HG03064 (cell line): ENCODE data around the gene GLRB.
"Not testable (repeated sequence)": the region's sequence is repeated elsewhere in the genome, so short reads cannot be mapped to it uniquely, and the experiment has no call there.

ENCODE experiments used
- ATAC-seq: cut with Tn5 transposase; IDR thresholded peaks from one replicate; pipeline ENCODE4 v1.9.1; 2021; ENCODE audit warnings: low read depth; ENCODE audit not compliant: unreplicated experiment

Gene GLRB

GRCh38 chr4:157075811-157076577 is at the start of gene GLRB:
GLRB (plus strand) TSS chr4:157076150; CDS start chr4:157078025, 1,875 bp downstream.
- no peak for ATAC-seq

GRCh38 chr4:157035471-157035870 is 40.5 kb upstream of the GLRB start:
- no peak for ATAC-seq

GRCh38 chr4:157040405-157040804 is 35.5 kb upstream of the GLRB start:
- ATAC-seq = no peak

- no peak for ATAC-seq
Observed at GRCh38 chr4:157043131-157043530, 32.8 kb upstream of the GLRB start.

GRCh38 chr4:157045507-157046127 is 30.3 kb upstream of the GLRB start:
- ATAC-seq = no peak

GRCh38 chr4:157048248-157048647 is 27.7 kb upstream of the GLRB start:
- ATAC-seq = no peak

GRCh38 chr4:157050561-157050960 is 25.4 kb upstream of the GLRB start:
- no peak for ATAC-seq

- ATAC-seq = no peak
Observed at GRCh38 chr4:157052429-157053040, 23.4 kb upstream of the GLRB start.

GRCh38 chr4:157057218-157057617 is 18.7 kb upstream of the GLRB start:
- no peak for ATAC-seq

- ATAC-seq = not testable (repeated sequence)
Observed at GRCh38 chr4:157058899-157059298, 17.1 kb upstream of the GLRB start.

- ATAC-seq = no peak
Observed at GRCh38 chr4:157072002-157072401, 3.9 kb upstream of the GLRB start.

- ATAC-seq = no peak
Observed at GRCh38 chr4:157075401-157075800, 549 bp upstream of the GLRB start.

- no peak for ATAC-seq
Observed at GRCh38 chr4:157076578-157076947, 613 bp downstream of the GLRB start.

- ATAC-seq = no peak
Observed at GRCh38 chr4:157079441-157079840, 3.5 kb downstream of the GLRB start.

- ATAC-seq = no peak
Observed at GRCh38 chr4:157080605-157081004, 4.7 kb downstream of the GLRB start.

GRCh38 chr4:157095716-157096115 is 19.8 kb downstream of the GLRB start:
- ATAC-seq = no peak

GRCh38 chr4:157096439-157096838 is 20.5 kb downstream of the GLRB start:
- no peak for ATAC-seq

- no peak for ATAC-seq
Observed at GRCh38 chr4:157099506-157099905, 23.6 kb downstream of the GLRB start.

- no peak for ATAC-seq
Observed at GRCh38 chr4:157104541-157104940, 28.6 kb downstream of the GLRB start.

GRCh38 chr4:157114671-157115070 is 38.7 kb downstream of the GLRB start:
- ATAC-seq = no peak

GRCh38 chr4:157115613-157116335 is 39.8 kb downstream of the GLRB start:
- ATAC-seq = no peak
